ENCODE data around the gene PITX3.
"Not testable (repeated sequence)": the region's sequence is repeated elsewhere in the genome, so short reads cannot be mapped to it uniquely, and the experiment has no call there.

Gene PITX3

DNA sequence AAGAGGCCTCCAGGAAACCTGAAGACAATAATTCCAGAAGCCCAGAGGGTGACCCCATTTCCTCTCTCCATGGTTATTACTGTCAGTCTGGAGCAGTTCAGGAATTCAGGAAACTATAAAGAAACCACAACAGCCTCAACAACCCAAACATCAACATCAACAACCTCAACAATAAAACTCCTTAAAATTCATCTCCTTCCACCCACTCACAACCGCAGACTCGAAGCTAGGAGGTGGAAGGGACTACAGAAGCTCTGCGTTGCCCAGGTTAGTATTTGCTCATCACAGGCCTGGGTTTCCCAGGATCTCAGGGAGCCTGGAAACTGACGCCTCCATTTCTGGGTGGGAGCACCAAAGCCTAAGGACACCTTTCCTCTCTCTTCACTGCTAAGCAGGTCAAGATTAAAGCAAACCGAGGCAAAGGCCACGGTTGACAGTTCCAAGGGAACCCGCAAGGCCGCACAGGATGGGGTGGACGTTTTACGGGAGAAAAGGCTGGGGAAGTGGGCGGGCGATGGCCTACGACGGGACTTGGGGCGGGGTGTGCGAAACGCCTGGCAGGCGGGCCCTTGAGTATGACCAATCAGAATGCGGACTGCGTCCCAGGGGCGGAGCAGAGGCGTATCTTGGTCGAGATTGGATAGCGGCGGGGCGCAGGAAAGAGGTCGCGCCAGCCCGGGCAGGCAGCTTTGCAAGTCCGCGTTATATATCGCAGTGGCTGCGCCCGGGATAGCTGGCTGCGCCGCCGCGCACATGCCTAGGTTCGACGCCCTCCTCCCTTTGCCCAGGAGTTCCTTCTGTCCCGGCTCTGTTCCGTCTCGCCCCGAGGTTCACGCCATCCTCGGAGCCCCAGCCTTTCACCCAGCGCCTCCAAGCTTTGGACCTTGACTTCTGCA, 15.4 kb downstream of the PITX3 start, which contains the start of gene ELOVL3:
ELOVL3 (plus strand) TSS at position 654 of the 896 bp plus-strand sequence. CDS start 250 bp downstream, outside the sequence.
- peak; percentile 89 for DNase-seq (ENCODE audit: low read depth)

DNA sequence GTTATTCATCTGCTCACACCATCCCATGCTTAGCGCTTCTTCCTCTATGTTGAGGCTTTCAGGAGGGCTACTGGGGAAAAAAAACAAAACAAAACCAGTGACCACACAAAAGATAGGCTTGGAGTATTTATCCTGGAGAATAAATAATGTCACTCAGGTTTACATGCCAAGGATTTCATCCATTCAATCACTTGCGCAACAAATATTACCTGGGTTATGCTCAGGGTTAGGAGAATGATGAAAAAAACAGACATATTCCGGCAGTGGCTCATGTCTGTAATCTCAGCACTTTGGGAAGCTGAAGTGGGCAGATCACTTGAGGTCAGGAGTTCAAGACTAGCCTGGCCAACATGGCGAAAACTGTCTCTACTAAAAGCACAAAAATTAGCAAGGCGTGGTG, 18.5 kb downstream of the PITX3 start:
- no peak for DNase-seq (ENCODE audit: low read depth)

DNA sequence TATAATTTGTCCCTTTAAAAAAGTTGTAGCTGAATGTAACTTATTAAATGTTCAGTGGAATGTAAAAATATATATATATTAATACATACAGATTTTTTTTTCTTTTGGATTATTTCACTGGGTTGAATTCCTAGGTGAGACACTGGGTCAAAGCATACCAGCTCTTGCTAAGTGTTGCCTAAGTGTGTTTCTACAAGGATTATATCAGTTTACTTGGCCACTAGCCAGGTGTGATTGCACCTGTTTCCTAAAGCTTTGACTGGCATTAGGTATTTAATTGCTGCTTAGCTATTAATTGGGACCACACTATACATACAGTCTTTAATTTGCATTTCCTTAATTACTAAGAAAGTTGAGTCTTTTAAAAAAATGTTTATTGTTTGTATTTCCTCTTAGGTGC, 20.7 kb downstream of the PITX3 start:
- no peak for DNase-seq (ENCODE audit: low read depth)

DNA sequence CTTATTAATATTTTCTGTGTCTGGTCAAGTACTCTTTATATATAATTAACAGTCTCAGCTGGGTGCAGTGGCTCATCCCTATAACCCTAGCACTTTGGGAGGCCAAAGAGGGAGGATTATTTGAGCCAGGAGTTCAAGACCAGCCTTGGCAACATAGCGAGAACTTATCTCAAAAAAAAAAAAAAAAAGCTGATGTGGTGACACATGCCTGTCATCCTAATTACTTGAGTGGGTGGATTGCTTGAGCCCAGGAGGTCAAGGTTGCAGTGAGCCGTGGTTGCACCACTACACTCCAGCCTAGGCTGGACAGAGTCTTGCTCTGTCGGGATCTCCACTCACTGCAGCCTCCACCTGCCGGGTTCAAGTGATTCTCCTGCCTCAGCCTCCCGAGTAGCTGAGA, 21.9 kb downstream of the PITX3 start:
- no peak for DNase-seq (ENCODE audit: low read depth)

DNA sequence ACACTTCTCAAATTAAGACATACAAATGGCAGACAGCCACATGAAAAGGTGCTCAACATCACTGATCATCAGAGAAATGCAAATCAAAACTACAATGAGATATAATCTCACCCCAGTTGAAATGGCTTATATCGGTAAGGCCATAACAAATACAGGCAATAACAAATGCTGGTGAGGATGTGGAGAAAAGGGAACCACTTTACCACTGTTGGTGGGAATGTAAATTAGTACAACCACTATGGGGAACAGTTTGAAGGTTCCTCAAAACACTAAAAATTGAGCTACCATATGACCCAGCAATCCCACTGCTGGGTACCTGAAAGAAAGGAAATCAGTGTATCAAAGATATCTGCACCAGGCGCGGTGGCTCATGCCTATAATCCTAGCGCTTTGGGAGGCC, 27.7 kb downstream of the PITX3 start:
- DNase-seq (ENCODE audit: low read depth): not testable (repeated sequence)

DNA sequence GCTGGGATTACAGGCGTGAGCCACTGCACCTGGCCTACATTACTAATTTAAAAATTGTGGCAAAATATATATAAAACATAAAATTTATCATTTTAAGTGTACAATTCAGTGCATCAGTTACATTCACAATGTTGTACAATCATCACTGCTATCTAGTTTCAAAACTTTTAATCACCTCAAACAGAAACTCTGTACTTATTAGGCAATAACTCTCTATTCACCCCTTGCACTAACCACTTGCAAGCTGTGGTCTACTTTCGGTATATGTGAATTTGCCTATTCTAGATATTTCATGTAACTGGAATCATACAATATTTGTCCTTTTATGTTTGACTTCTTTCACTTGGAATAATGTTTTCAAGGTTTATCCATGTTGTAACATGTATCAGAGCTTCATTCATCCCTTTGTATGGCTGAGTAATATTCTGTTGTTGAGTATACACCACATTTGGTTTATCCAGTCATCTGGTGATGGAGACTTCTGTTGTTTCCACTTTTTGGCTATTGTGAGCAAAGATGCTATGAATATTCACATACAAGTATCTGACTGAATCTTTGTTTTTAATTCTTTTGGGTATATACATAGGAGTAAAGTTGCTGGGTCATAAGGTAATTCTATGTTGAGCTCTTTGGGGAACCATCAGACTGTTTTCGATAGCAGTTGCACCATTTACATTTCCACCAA, 29.6 kb downstream of the PITX3 start:
- DNase-seq (ENCODE audit: low read depth): no peak

DNA sequence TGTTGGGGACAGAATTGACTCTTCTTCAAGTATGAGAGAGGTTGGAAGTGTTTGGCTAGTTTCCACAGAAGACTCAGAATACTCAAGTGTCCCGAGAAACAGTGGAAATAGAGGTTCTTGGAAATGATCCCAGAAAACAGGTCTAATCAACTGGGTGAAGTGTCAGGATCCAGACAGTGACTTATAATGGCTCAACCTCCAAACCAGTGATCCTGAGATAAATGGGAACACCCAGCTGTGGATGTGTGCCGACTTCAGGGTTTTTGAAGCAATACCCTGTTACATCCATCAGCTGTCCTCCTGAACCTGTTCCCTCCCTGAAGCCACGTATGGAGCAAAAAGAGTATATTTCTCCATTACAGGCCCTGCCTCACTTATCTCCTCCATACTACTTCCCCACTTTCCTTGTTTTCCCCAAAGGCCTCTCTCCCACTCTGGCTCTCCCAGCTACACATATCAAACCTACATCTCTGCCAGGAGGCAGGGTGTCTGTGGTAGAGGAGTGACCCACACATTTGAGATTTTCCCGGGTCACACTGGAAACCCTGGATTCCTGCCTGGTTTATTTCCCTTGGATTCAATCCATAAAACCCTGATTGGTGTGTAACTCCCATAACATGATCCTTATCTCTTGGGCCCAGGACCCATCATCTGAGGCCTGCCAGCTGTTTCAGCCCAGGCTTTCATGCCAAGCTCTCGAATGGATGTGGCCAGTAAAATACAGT, 32.8 kb downstream of the PITX3 start:
- DNase-seq (ENCODE audit: low read depth): no peak

DNA sequence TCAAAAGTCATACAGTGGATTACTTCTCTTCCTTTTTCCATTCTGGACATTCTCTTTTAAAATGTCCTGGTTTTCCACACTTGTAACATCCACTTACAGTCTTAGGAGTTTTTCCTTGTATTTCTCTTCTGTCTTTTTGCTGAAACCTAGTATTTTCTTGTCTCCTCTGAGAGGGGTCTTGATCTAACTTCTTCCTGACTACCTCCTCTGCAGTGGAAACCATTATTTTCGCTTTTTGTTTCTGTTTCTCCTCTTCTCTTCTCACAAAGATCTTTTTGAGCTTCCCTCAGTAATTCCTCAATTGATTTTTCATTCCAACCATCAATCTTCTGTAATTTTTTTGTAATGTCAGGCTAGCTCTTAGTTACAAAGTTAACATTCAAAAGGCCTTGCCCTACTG, 38.9 kb downstream of the PITX3 start:
- DNase-seq (ENCODE audit: low read depth): no peak

DNA sequence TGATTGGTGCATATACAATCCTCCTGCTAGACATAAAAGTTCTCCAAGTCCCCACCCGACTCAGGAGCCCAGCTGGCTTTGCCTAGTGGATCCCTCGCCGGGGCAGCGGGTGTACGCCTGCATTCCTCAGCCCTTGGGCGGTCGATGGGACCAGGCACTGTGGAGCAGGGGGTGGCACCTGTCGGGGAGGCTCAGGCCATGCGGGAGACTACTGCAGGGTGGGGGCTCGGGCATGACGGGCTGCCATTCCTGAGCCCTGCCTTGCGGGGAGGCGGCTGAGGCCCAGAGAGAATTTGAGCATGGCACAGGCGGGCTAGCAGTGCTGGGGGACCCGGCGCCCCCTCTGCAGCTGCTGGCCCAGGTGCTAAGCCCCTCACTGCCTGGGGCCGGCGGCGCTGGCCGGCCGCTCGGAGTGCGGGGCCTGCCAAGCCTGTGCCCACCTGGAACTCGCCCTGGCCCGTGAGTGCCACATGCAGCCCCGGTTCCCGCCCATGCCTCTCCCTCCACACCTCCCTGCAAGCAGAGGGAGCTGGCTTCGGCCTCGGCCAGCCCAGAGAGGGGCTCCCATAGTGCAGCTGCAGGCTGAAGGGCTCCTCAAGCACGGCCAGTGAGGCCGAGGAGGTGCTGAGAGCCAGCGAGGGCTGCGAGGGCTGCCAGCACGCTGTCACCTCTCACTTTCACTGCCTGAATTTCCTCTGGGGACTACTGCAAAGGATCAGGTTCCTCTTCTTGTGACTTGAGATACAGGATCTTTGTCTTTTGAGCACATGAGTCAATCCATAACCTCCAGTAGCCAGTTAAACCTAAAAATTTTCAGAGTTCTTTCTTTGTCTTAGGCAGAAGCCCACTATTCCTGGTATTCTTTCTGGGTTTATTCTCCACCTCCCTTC, 40.3 kb downstream of the PITX3 start:
- DNase-seq (ENCODE audit: low read depth): no peak

DNA sequence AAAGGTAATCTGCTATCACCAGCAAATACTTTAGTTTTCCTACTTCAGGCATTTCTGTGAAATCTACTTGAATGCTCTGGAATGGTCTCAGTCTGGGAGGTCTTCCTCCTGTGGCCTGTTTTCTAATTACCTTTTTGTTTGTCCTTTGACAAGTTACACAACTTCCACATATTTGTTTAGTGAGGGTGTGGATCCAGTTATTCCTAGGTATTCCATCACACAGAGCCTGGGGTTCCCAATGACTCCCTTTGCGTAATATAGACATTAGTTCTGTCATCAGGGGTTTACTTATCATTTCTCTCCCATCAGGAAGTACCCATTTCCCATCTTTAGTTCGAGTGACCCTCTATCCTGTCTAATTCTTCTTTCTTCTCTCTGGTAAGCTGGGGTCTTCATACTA, 43.3 kb downstream of the PITX3 start:
- no peak for DNase-seq (ENCODE audit: low read depth)

DNA sequence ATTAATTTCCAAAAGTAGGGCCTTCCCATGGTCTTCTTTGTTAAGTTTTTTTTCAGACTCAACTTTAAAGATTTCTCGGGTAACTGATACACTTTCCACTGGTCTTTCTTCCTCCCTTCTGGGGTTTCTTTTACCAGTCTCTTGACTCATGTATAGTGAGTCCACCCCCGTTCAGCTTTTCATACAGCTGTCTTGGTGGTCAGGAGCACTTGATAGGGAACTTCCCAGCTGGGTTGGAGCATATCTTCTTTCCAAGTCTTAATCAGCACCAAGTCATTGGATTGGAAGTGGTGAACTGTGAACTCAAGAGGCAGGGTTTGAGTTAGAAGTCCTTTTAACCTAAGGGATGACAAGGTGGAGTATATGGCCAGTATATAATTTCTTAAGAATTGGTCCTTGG, 44.4 kb downstream of the PITX3 start:
- no peak for DNase-seq (ENCODE audit: low read depth)

DNA sequence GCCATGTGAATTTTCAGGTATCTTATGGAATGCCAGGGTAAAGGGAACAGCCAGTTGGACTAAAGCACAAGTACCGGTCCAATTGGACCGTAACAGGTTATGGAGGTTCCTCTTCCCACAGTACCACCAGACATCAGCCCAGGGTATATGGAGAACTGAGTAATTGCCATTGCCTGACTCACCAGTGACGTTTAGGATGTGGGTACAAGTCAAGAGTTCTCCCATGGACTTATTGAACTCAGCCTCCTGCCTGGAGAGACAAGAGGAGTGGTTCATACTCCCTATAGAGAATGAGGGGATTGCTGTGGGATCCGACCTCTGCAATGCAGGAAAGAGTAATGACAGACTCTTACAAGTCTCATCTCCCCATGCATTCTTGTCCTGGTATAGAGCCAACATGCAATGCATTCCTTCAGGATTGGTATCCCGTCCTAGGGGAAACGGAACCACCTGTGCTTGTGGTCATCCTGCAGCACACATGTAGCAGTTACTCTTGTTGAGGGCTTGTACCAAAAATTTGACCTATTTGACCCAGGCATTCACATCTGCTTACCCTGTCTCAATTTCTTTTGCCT, 45.9 kb downstream of the PITX3 start:
- DNase-seq (ENCODE audit: low read depth): no peak

DNA sequence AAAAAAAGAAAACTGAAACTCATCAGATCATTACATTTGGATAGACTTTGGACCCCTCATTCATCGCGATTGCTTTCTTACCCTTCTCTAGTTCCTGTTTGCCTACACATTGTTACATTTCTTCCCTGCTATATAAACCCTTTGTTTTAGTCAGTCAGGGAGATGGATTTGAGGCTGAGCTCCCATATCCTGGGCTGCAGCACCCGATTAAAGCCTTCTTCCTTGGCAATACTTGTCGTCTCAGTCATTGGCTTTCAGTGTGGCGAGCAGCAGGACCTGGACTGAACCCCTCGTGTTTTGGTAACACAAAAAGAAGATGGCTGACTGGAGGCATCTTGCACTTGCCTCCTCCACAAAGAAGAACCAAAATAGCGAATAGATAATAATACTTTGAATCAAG, 49.4 kb downstream of the PITX3 start:
- DNase-seq (ENCODE audit: low read depth): no peak

DNA sequence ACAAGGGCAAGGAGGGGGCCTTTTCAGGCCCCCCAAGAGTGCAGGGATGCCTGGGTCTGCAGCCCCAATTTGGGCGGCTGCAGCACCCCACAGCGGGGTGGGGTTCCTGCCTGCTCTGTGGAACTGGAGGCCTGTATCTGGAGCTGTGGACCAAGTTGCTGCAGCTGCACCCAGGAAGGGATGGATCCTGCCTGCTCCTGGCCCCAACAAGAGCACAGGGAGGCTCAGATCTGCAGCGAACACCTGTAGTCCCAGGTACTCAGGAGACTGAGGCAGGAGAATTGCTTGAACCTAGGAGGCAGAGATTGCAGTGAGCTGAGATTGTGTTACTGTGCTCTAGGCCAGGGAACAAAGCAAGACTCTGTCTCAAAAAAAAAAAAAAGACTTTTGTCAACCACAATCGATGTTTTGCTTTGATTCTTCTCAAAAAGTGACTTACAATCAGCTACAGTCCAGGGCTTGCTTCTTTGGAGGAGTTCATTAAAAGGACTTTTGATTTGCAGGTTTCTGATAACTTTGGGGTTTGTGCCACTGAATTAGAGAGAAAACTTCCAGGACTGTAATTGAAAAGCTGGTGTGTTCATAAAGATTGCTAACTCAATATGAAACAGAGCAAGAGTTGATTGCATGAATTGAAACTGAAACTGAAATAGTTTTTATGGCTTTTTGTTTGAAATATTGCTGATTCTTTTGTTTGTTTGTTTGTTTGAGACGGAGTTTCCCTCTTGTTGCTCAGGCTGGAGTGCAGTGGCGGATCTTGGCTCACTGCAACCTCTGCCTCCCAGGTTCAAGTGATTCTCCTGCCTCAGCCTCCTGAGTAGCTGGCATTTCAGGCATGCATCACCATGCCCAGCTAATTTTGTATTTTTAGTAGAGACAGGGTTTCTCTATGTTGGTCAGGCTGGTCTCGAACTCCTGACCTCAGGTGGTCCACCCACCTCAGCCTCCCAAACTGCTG, 52.1 kb downstream of the PITX3 start:
- not testable (repeated sequence) for DNase-seq (ENCODE audit: low read depth)

DNA sequence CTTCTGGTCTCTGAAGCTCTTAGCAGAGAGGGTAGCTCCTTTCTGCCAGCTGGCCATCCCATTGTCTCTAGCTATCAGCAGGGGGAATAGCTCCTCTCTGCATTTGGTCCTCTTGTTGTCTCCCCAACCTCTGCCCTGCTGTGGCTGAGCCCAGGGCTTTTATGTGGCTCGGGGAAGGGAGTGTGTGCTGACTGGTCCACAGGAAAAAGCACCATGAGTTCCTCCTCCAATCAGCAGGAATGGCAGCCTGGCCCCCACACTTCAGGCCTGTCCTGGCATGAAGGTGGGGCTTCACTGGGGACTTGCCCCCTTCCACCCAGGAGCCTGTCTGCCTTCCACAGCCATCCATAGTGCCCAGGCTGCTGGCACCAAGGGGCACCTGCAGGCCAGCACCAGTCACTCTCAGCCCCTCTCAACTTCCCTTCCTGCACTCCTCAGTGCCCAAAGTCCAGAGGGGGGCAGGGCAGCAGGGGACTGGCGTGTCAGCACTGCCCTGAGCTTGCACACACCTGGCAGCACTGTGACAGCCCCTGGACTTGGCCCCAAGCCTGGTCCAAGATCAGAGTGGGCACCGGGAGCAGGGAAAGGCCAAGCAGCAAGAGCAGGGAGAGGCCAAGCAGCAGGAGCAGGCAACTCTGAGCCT, 52.9 kb downstream of the PITX3 start:
- DNase-seq (ENCODE audit: low read depth): no peak

DNA sequence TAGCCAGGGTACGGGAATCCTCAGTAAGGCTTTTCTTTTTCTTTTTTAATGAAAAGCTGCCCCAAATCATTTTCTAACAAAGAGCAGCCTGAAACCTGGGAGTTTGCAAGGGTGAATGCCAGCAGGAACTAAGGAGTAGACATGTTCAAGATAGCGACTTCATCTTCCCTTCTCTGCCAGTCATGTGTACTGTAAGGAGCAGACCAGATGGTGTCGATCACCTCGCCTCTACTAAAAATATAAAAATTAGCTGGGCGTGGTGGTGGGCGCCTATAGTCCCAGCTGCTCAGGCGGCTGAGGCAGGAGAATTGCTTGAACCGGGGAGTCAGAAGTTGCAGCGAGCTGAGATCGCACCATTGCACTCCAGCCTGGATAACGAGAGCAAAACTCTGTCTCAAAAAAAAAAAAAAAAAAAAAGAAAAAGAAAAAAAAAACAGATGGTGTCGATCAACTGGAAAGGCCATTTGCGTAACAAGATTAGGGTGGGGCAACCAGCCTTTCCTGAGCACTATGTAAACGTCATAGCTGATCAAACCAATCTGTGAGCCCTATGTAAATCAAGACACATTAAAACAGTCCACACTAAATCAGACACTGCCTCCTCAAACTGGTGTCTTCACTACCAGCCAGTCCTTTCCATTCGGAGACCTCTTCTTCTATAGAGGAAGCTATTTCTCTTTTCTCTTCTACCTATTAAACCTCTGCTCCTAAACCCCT, 55.3 kb downstream of the PITX3 start:
- no peak for DNase-seq (ENCODE audit: low read depth)

DNA sequence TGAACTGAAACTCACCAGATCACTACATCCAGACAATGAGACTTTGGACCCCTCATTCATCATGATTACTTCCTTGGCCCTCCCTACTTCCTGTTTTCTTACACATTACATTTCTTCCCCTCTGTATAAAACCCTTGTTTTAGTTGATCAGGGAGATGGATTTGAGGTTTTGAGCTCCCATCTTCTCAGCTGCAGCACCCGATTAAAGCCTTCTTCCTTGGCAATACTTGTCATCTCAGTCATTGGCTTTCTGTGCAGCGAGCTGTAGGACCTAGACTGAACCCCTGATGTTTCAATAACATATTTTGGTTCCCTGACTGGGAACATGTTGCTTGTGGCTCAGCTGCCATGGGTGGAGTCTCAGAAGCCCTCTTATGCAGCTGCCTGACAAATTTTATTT, 56.0 kb downstream of the PITX3 start:
- DNase-seq (ENCODE audit: low read depth): no peak

DNA sequence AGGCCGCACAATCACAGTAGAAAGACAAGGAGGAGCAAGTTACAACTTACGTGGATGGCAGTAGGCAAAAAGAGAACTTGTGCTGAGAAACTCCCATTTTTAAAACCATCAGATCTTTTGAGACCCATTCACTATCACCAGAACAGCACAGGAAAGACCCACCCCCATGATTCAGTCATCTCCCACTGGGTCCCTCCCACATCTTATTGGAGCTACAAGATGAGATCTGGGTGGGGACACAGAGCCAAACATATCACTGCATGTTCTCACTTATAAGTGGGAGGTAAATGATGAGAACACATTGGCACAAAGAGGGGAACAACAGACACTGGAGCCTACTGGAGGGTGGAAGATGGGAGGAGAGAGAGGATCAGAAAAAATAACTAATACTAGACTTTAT, 56.7 kb downstream of the PITX3 start:
- no peak for DNase-seq (ENCODE audit: low read depth)

All from stromal cell of bone marrow (primary cell).